ENCODE data around the gene INPP5J.

Gene INPP5J

GRCh38 chr22:31126128-31126868 lies 3.5 kb downstream of the INPP5J start:
- no peak for DNase-seq

- no peak for DNase-seq
Measured at GRCh38 chr22:31126869-31127175, 4.1 kb downstream of the INPP5J start.

- DNase-seq = no peak
Measured at GRCh38 chr22:31127181-31127772, 4.5 kb downstream of the INPP5J start.

GRCh38 chr22:31128156-31128555 lies 5.4 kb downstream of the INPP5J start:
- DNase-seq = no peak

- no peak for DNase-seq
Measured at GRCh38 chr22:31130873-31131272, 8.1 kb downstream of the INPP5J start.

- no peak for DNase-seq
Measured at GRCh38 chr22:31133911-31134310, 11.1 kb downstream of the INPP5J start.

GRCh38 chr22:31134688-31135087 lies 11.9 kb downstream of the INPP5J start:
- no peak for DNase-seq

GRCh38 chr22:31135706-31136105 lies 12.9 kb downstream of the INPP5J start:
- DNase-seq = no peak

GRCh38 chr22:31136155-31136554 lies 13.4 kb downstream of the INPP5J start:
- no peak for DNase-seq

GRCh38 chr22:31136711-31137110 lies 13.9 kb downstream of the INPP5J start:
- DNase-seq = no peak

- DNase-seq = no peak
Measured at GRCh38 chr22:31137721-31138120, 15.0 kb downstream of the INPP5J start.

- no peak for DNase-seq
Measured at GRCh38 chr22:31138126-31138525, 15.4 kb downstream of the INPP5J start.

- DNase-seq = no peak
Measured at GRCh38 chr22:31139066-31139465, 16.3 kb downstream of the INPP5J start.

- DNase-seq = peak; percentile 87
Measured at GRCh38 chr22:31139866-31140716, 17.3 kb downstream of the INPP5J start, which contains the start of gene PLA2G3. TSS of gene PLA2G3 (minus strand) at chr22:31140508. CDS start at chr22:31140354, 154 bp downstream.

GRCh38 chr22:31140746-31141145 lies 18.0 kb downstream of the INPP5J start:
- DNase-seq = no peak

GRCh38 chr22:31141551-31141950 lies 18.8 kb downstream of the INPP5J start:
- no peak for DNase-seq

- no peak for DNase-seq
Measured at GRCh38 chr22:31142285-31142684, 19.5 kb downstream of the INPP5J start.

GRCh38 chr22:31143038-31143437 lies 20.3 kb downstream of the INPP5J start:
- DNase-seq = no peak

GRCh38 chr22:31143537-31143936 lies 20.8 kb downstream of the INPP5J start:
- no peak for DNase-seq

GRCh38 chr22:31144223-31144622 lies 21.5 kb downstream of the INPP5J start:
- DNase-seq = no peak

- DNase-seq = peak; percentile 33
Measured at GRCh38 chr22:31148488-31148887, 25.7 kb downstream of the INPP5J start.

- DNase-seq = peak; percentile 87
Measured at GRCh38 chr22:31148953-31149627, 26.3 kb downstream of the INPP5J start.

- no peak for DNase-seq
Measured at GRCh38 chr22:31150615-31151014, 27.8 kb downstream of the INPP5J start.
